GM23248 (cell line): Measurements from ENCODE around the gene NDUFB10. TPM values are rescaled to one million over a fixed set of nuclear protein-coding genes. Genes with fewer than 3 reads are reported as not detected.

Source experiments
- DNase-seq: peaks from one replicate; pipeline ENCODE4 v3.0.0-alpha.2; 2015
- H2AFZ ChIP-seq: fragments of 200-600 bp; sonication (generic); 2 replicates; pipeline ENCODE4 v1.6.1; 2016; ENCODE audit warnings: antibody characterized with exemption
- H3F3A ChIP-seq: fragments of 200-600 bp; sonication (generic); 2 replicates; pipeline ENCODE4 v1.6.1; 2016; ENCODE audit warnings: mild to moderate bottlenecking, antibody characterized with exemption, mixed run types; ENCODE audit not compliant: insufficient read depth
- H3K27ac ChIP-seq: fragments of 200-600 bp; sonication (generic); 2 replicates; pipeline ENCODE4 v1.5.1; 2016; ENCODE audit warnings: mild to moderate bottlenecking
- H3K27me3 ChIP-seq: fragments of 200-600 bp; sonication (generic); replicated peaks from 2 replicates; pipeline ENCODE4 v1.6.1; 2016; ENCODE audit warnings: mild to moderate bottlenecking; ENCODE audit not compliant: insufficient read depth
- H3K36me3 ChIP-seq: fragments of 200-600 bp; sonication (generic); 2 replicates; pipeline ENCODE4 v1.6.1; 2016; ENCODE audit warnings: low read depth, mild to moderate bottlenecking
- H3K4me1 ChIP-seq: fragments of 200-600 bp; sonication (generic); 2 replicates; pipeline ENCODE4 v1.6.1; 2016; ENCODE audit warnings: mild to moderate bottlenecking; ENCODE audit not compliant: insufficient read depth
- H3K4me2 ChIP-seq: fragments of 200-600 bp; sonication (generic); one replicate; pipeline ENCODE4 v1.6.1; 2016; ENCODE audit warnings: mild to moderate bottlenecking; ENCODE audit not compliant: unreplicated experiment
- H3K4me3 ChIP-seq: fragments of 200-600 bp; sonication (generic); 2 replicates; pipeline ENCODE4 v1.5.1; 2016; ENCODE audit warnings: mild to moderate bottlenecking
- H3K79me2 ChIP-seq: fragments of 200-600 bp; sonication (generic); 2 replicates; pipeline ENCODE4 v1.6.1; 2016; ENCODE audit warnings: mild to moderate bottlenecking; ENCODE audit not compliant: insufficient read depth
- H3K9ac ChIP-seq: fragments of 200-600 bp; sonication (generic); 2 replicates; pipeline ENCODE4 v1.6.1; 2016; ENCODE audit warnings: mild to moderate bottlenecking
- H3K9me2 ChIP-seq: fragments of 200-600 bp; sonication (generic); 2 replicates; pipeline ENCODE4 v1.6.1; 2016; ENCODE audit warnings: mixed run types, mild to moderate bottlenecking, moderate library complexity; ENCODE audit not compliant: insufficient read depth
- H3K9me3 ChIP-seq: fragments of 200-600 bp; sonication (generic); one replicate; pipeline ENCODE4 v1.6.1; 2017; ENCODE audit warnings: low read depth
- H4K20me1 ChIP-seq: fragments of 200-600 bp; sonication (generic); 2 replicates; pipeline ENCODE4 v1.6.0; 2016; ENCODE audit not compliant: insufficient read depth
- EZH2 ChIP-seq: fragments of 200-600 bp; sonication (generic); IDR thresholded peaks from 2 replicates; pipeline ENCODE4 v1.6.1; 2018; ENCODE audit warnings: antibody characterized with exemption, mild to moderate bottlenecking; ENCODE audit not compliant: insufficient read depth, poor library complexity, severe bottlenecking
- EZH2phosphoT487 ChIP-seq: fragments of 200-600 bp; sonication (generic); IDR thresholded peaks from 2 replicates; pipeline ENCODE4 v1.6.1; 2018; ENCODE audit warnings: antibody characterized with exemption, moderate library complexity, mild to moderate bottlenecking, low read depth; ENCODE audit not compliant: insufficient read depth
- WGBS, 2 experiments: methylation state at CpG; one replicate each; pipeline ENCODE4 v1.1.6; 2015 to 2017; ENCODE audit warnings: low lambda C conversion rate in 2 of 2, low coverage in 1 of 2; ENCODE audit errors: missing lambda C conversion rate in 2 of 2; 5-methylcytosine and 5-hydroxymethylcytosine counted together
- in situ Hi-C: fragments of 300-500 bp; cut with MboI; formaldehyde crosslinking; loops from 2 replicates; pipeline ENCODE4 v1.15.0; 2020
- polyA plus RNA-seq: library from polyadenylated mRNA; unstranded; fragments of >200 nt; fragmentation: Nextera tagmentation; extraction: Ambion mirVana; gene quantifications from 2 replicates; pipeline ENCODE4 v1.2.1, GENCODE V29; 2016
- total RNA-seq: library from RNA; depleted of rRNA; stranded (reverse); fragments of >200 nt; shearing (Covaris generic); gene quantifications from 2 replicates; pipeline ENCODE4 v1.2.3, GENCODE V29; 2014

Gene NDUFB10
- total and polyA plus RNA-seq, 2 experiments from 2014 or later = 136 to 266 TPM

GRCh38 chr16:1942810-1943726 is 16.3 kb upstream of the NDUFB10 start, which contains the start of gene MSRB1:
Gene MSRB1, minus strand, starts transcription at chr16:1943199. Its CDS starts 43 bp downstream, at chr16:1943156.
- peak within 1 kb of the TSS; percentile 83 for H3K4me3 ChIP-seq
- no peaks in the 10 kb centered on the region for H4K20me1 ChIP-seq
- H3F3A ChIP-seq = no peaks in the 10 kb centered on the region
- H3K4me1 ChIP-seq = no peaks in the 10 kb centered on the region
- H2AFZ ChIP-seq = peak within 1 kb of the TSS; percentile 93
- H3K27me3 ChIP-seq = no peaks in the 10 kb centered on the region
- no peaks in the 10 kb centered on the region for H3K79me2 ChIP-seq
- peak; percentile 100 for DNase-seq
- H3K27ac ChIP-seq = 0 out of 2 replicates have a peak within 1 kb of the TSS, but pooled peaks have one; percentile 14
- TF ChIP-seq EZH2 = no peak
- no peak for TF ChIP-seq EZH2phosphoT487
- WGBS, 2 experiments = 2% methylated on average over 33 to 75 of the region's 77 CpGs
- no peaks in the 10 kb centered on the region for H3K9me2 ChIP-seq
- peak within 1 kb of the TSS; percentile 77 for H3K9ac ChIP-seq
- H3K36me3 ChIP-seq = no peaks in the 10 kb centered on the region
- peak within 1 kb of the TSS; percentile 85 for H3K4me2 ChIP-seq
- in situ Hi-C loops = no loop called here
- no peaks in the 10 kb centered on the region for H3K9me3 ChIP-seq

DNA sequence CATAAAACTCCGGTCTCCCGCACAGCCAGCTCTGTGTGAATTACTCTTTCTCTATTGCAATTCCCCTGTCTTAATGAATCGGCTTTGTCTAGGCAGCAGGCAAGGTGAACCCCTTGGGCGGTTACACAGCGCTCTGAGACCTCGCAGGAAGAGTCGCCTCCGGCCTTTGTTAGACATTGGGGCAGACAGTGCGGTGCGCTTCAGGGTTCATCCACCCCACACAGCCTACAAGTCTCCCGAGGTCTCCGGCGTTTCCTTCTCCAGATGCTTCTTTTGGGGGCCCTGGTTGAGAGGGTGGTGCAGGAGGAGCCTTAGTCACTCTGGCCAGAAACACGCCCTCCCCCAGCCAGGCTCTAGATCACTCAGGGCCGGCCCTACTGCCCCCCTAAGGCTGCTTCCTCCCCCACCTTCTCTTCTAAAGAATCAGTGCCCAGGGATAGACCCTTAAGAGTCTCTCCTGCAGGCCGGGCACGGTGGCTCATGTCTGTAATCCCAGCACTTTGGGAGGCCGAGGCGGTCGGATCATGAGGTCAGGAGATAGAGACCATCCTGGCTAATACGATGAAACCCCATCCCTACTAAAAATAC is 14.6 kb upstream of the NDUFB10 start:
- H3K4me3 ChIP-seq = no peak overlapping the region
- H3K27me3 ChIP-seq = no peaks in the 10 kb centered on the region
- no peak overlapping the region for H3K4me2 ChIP-seq
- no peak for TF ChIP-seq EZH2
- no peak for TF ChIP-seq EZH2phosphoT487
- WGBS, 2 experiments = 85 to 86% methylated on average over 19 to 21 of the region's 21 CpGs
- DNase-seq = no peak
- H3K9me3 ChIP-seq = no peaks in the 10 kb centered on the region
- H3F3A ChIP-seq = no peaks in the 10 kb centered on the region
- in situ Hi-C loops = no loop called here
- H3K79me2 ChIP-seq = no peaks in the 10 kb centered on the region
- H3K4me1 ChIP-seq = no peaks in the 10 kb centered on the region
- H3K9ac ChIP-seq = no peak overlapping the region
- no peaks in the 10 kb centered on the region for H3K36me3 ChIP-seq
- H2AFZ ChIP-seq = no peak overlapping the region
- H3K27ac ChIP-seq = no peak overlapping the region
- H3K9me2 ChIP-seq = no peaks in the 10 kb centered on the region
- H4K20me1 ChIP-seq = no peaks in the 10 kb centered on the region

- H3K36me3 ChIP-seq = no peaks in the 10 kb centered on the region
- DNase-seq = no peak
- no peaks in the 10 kb centered on the region for H3K4me1 ChIP-seq
- no peaks in the 10 kb centered on the region for H3K27me3 ChIP-seq
- H3K79me2 ChIP-seq = no peaks in the 10 kb centered on the region
- no peak for TF ChIP-seq EZH2
- TF ChIP-seq EZH2phosphoT487 = no peak
- no peak overlapping the region for H3K9ac ChIP-seq
- no peaks in the 10 kb centered on the region for H3K9me3 ChIP-seq
- no peak overlapping the region for H3K27ac ChIP-seq
- H3K4me2 ChIP-seq = no peak overlapping the region
- in situ Hi-C loops = no loop called here
- H2AFZ ChIP-seq = no peak overlapping the region
- H3K4me3 ChIP-seq = no peak overlapping the region
- H4K20me1 ChIP-seq = no peaks in the 10 kb centered on the region
- WGBS, 2 experiments = 69 to 71% methylated on average over 18 to 19 of the region's 19 CpGs
- H3F3A ChIP-seq = no peaks in the 10 kb centered on the region
- H3K9me2 ChIP-seq = no peaks in the 10 kb centered on the region
Observed at GRCh38 chr16:1945559-1946391, 13.6 kb upstream of the NDUFB10 start.

DNA sequence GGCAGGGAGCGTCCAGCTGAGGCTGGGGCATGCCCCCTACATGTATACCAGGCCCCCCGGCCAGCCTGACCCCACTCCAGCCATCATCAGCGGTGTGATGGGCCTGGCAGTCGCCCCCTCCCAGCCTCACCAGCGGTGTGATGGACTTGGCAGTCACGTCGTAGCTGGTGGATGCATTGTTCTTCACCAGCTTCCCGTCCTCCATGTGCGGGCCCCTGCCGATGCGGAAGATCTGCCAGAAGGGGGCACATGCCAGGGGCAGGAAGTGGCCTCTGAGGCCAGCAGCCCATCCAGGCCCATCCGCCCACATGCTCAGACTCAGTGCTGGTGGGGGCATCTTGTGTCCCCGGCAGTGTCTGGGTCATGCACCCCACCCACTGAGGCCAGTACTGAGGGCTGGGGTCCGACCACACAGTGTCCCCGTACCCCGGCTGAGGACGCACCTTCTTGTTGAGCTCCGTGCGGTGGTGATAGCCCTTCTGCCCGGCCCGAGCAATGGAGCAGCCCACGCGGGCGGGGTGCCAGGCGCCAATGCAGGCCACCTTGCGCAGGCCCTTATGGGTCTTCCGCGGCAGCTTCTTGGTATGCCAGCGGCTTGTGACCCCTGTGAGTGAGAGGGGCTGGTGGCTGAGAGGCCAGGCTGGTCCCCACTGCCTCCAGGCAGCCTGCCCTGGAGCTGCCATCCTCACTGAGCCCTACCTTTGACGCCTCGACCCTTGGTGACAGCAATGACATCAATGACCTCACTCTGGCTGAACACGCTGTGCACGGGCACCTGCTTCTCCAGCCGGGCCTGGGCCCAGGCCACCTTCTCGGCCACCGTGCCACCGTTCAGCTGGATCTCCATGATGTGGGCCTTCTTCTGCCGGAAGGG is 12.6 kb upstream of the NDUFB10 start:
- H2AFZ ChIP-seq = no peak overlapping the region
- DNase-seq = no peak
- H3K4me3 ChIP-seq = no peak overlapping the region
- no peaks in the 10 kb centered on the region for H3K4me1 ChIP-seq
- no peaks in the 10 kb centered on the region for H3K79me2 ChIP-seq
- no peaks in the 10 kb centered on the region for H3K36me3 ChIP-seq
- no peaks in the 10 kb centered on the region for H3F3A ChIP-seq
- in situ Hi-C loops = no loop called here
- no peak for TF ChIP-seq EZH2phosphoT487
- TF ChIP-seq EZH2 = no peak
- WGBS, 2 experiments = 84 to 87% methylated on average over 33 of the region's 38 CpGs
- H3K27me3 ChIP-seq = no peaks in the 10 kb centered on the region
- no peak overlapping the region for H3K9ac ChIP-seq
- no peaks in the 10 kb centered on the region for H3K9me3 ChIP-seq
- no peak overlapping the region for H3K4me2 ChIP-seq
- H3K27ac ChIP-seq = no peak overlapping the region
- H4K20me1 ChIP-seq = no peaks in the 10 kb centered on the region
- no peaks in the 10 kb centered on the region for H3K9me2 ChIP-seq
